ENCODE data around the gene ALK.

GRCh38 chr2:29377788-29378187 lies 543.6 kb downstream of the ALK start:
- TF ChIP-seq, protein P1, sequence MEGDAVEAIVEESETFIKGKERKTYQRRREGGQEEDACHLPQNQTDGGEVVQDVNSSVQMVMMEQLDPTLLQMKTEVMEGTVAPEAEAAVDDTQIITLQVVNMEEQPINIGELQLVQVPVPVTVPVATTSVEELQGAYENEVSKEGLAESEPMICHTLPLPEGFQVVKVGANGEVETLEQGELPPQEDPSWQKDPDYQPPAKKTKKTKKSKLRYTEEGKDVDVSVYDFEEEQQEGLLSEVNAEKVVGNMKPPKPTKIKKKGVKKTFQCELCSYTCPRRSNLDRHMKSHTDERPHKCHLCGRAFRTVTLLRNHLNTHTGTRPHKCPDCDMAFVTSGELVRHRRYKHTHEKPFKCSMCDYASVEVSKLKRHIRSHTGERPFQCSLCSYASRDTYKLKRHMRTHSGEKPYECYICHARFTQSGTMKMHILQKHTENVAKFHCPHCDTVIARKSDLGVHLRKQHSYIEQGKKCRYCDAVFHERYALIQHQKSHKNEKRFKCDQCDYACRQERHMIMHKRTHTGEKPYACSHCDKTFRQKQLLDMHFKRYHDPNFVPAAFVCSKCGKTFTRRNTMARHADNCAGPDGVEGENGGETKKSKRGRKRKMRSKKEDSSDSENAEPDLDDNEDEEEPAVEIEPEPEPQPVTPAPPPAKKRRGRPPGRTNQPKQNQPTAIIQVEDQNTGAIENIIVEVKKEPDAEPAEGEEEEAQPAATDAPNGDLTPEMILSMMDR (IDR thresholded peaks at IDR 0.05) = no peak
- no peak for TF ChIP-seq POLR2A (IDR thresholded peaks at IDR 0.05)

Data from sigmoid colon (tissue), 3 donors.